GM18868 (cell line): ENCODE data around the gene SLC44A5.
"Not testable (repeated sequence)": the region's sequence is repeated elsewhere in the genome, so short reads cannot be mapped to it uniquely, and the experiment has no call there.

Experiments
- ATAC-seq: cut with Tn5 transposase; IDR thresholded peaks from one replicate; pipeline ENCODE4 v1.9.1; 2021; ENCODE audit warnings: mild to moderate bottlenecking, moderate library complexity; ENCODE audit not compliant: unreplicated experiment

Gene SLC44A5

GRCh38 chr1:75611014-75611413, at the start of gene SLC44A5:
Gene SLC44A5 (minus strand): TSS chr1:75611114. CDS start chr1:75541447, 69,667 bp downstream.
- no peak for ATAC-seq

DNA sequence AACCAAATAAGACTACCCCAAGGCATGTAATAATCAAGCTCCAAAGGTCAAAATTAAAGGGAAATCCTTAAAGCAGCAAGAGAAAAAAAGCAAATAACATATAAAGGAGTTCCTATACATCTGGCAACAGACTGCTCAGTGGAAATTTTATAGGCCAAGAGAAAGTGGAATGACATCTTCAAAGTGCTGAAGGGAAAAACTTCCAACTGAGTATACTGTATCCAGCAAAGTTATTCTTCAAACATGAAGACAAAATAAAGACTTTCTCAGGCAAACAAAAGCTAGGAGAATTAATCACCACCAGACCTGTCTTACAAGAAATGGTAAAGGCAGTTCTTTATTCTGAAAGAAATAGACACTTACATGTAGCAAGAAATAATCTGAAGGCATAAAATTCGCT, 45.0 kb upstream of the SLC44A5 start:
- no peak for ATAC-seq

DNA sequence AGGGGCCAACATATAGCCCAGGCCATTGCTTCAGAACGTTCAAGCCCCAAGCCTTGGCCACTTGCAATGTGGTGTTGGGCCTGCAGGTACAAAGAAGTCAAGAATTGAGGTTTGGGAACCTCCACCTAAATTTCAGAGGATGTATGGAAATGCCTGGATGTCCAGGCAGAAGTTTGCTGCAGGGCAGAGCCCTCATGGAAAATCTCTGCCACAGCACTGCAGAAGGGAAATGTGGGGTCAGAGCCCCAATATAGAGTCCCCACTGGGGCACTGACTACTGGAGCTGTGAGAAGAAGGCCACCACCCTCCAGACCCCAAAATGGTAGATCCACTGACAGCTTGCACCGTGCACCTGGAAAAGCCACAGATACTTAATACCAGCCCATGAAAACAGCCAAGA, 36.3 kb upstream of the SLC44A5 start:
- ATAC-seq = not testable (repeated sequence)

- ATAC-seq = not testable (repeated sequence)
Measured at GRCh38 chr1:75645153-75645552, 34.2 kb upstream of the SLC44A5 start.

DNA sequence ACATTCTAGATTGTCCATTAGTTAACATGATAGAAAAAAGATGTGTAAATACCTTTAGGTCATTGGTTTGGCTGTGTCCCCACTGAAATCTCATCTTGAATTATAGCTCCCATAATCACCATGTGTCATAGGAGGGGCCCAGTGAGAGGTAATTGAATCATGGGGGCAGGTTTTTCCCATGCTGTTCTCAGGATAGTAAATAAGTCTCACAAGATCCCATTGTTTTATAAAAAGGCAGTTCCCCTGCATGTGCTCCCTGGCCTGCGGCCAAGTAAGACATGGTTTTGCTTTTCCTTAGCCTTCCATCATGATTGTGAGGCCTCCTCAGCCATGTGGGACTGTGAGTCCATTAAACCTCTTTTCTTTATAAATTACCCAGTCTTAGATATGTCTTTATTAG, 32.5 kb upstream of the SLC44A5 start:
- ATAC-seq = no peak

GRCh38 chr1:75641325-75641724, 30.4 kb upstream of the SLC44A5 start:
- no peak for ATAC-seq

DNA sequence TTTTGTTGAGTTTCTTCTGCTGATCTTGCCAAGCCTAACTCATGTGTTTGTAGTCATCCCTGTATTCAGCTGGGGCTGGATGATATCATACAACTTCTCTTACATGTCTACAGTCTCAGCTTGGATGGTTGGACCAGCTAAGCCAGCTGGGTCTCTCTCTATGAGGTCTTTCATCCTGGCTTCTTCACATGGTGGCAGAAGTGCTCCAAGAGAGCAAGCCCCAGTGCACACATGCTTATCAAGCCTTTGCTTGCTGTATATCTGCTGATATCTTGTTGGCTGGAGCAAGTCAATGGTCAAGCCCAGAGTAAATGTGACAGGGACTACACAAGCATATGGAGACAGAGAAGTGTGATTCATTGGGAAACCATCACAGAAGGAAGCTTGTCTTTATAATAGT, 29.2 kb upstream of the SLC44A5 start:
- ATAC-seq = peak; percentile 51

DNA sequence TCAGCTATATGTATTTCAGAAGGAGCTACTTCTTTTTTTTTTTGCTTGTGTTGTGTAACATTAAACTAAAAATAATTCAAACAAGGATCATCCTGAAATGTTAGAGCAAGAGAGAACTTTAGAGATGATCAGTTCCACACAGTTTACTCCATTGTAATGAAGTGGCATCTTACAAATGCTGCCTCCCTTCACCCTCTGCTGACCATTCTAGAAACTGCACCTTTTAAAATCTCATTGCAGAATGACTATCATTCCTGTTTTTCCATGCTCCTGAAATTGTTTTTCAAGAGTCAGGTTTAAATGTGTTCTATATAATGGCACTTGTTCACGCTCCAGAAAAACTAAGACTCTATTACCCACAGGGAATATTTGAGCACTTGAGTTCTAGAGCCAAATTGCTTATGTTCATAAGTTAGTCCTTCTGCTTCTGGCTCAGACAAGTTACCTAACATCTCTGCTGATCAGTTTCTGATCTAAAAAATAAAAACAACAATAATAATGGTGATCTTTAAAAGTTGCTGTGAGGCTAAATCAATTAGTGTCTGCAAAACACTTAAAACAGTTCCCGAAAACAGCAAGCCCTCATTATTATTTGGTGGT, 21.5 kb upstream of the SLC44A5 start:
- peak; percentile 88 for ATAC-seq

DNA sequence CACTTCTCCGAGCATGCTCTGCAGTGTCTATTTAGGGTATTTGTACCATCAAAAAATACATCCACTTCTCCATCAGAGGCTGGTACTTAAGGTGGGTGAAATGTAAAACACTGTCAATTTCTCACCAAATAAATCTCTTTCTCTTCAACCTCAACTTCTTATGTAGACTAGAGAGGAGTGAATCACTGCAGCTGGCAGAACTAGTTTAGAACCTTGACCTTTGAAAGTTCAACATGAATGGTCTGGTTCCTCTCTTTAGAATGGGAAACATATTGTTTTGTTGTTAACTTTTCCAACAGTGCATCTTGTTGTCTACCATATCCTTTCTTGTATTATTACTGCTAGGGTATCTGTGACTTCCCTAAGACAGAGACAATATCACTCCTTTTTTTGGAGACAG, 20.1 kb upstream of the SLC44A5 start:
- ATAC-seq = no peak

GRCh38 chr1:75630004-75630594, 19.2 kb upstream of the SLC44A5 start:
- no peak for ATAC-seq

GRCh38 chr1:75625795-75626194, 14.9 kb upstream of the SLC44A5 start:
- ATAC-seq = no peak

DNA sequence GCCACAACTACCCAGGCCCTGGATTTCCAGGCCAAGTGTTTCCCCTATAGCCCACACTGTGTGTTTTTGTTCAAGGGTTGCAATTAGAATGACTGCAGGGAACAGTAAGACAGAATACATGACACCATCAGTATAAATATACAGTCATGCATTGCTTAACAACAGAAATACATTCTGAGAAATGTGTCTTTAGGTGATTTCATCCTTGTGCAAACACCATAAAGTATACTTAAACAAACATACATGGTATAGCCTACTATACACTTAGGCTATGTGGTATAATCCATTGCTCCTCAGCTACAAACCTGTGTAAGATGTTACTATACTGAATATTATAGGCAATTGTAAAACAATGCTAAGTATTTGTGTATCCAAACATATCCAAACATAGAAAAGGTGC, 7.5 kb upstream of the SLC44A5 start:
- no peak for ATAC-seq

- ATAC-seq = no peak
Measured at GRCh38 chr1:75616436-75617433, 5.8 kb upstream of the SLC44A5 start.

- peak; percentile 43 for ATAC-seq
Measured at GRCh38 chr1:75615613-75616435, 4.9 kb upstream of the SLC44A5 start.

- peak; percentile 16 for ATAC-seq
Measured at GRCh38 chr1:75614399-75614756, 3.5 kb upstream of the SLC44A5 start.

DNA sequence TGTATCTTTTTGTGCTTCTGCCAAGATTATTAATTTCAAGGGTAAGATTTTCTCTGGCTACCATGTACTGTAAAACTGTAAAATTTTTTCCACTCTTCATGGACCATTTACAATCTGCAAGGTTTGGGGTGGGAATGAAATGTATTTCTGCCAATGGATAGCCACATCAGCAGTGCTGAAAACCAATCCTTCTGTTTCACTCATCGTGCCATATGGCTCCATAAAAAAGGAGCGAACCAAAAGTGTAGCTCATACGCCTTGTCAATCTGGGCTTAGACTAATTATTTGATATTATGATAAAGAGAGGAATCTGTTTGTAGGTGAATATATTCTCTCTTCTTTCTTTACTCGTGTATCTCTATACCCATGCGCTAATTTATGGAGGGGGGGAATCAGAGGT, 3.0 kb upstream of the SLC44A5 start:
- ATAC-seq = no peak

- no peak for ATAC-seq
Measured at GRCh38 chr1:75612976-75613375, 2.1 kb upstream of the SLC44A5 start.

- no peak for ATAC-seq
Measured at GRCh38 chr1:75602486-75602885, 8.4 kb downstream of the SLC44A5 start.

DNA sequence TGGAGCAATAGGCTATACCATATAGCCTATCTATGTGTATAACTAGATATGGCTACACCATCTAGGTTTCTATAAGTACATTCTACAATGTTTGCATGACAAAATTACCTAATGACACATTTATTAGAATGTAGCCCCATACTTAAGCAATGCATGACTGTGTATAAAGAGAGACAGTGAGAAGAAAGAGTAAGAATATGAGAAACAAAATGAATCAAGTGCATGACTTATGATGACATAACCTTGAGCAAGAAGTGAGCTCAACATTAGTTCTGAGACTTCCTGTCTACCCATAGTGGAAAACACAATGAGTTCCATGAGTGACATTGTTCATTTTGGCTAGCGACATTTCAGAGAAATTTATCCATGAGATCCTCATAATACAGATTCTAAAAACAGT, 10.1 kb downstream of the SLC44A5 start:
- ATAC-seq = no peak

GRCh38 chr1:75594327-75594726, 16.6 kb downstream of the SLC44A5 start:
- ATAC-seq = no peak

DNA sequence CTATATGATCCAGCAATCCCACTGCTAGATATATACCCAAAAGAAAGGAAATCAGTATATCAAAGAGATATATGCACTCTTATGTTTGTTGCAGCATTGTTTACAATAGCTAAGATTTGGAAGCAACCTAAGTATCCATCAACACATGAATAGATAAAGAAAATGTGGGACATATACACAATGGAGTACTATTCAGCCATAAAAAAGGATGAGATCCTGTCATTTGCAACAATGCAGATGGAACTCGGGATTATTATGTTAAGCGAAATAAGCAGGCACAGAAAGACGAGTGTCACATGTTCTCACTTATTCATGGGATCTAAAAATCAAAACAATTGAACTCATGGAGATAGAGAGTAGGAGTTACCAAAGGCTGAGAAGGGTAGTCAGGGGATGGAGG, 17.5 kb downstream of the SLC44A5 start:
- not testable (repeated sequence) for ATAC-seq
